Esophagus muscularis mucosa (tissue), 4 donors: ENCODE results near the gene STK4.

Experiments used
- EP300 ChIP-seq: sonication (generic); formaldehyde crosslinking; IDR thresholded peaks from one replicate; pipeline ENCODE4 v1.6.1; 2017; ENCODE audit warnings: antibody characterized with exemption
- POLR2A ChIP-seq: fragments of 450-650 bp; IDR thresholded peaks from one replicate; pipeline ENCODE4 v1.6.1; 2017; ENCODE audit warnings: antibody characterized with exemption, moderate library complexity, mild to moderate bottlenecking, low read depth
- POLR2AphosphoS5 ChIP-seq, 2 donors: sonication (generic); formaldehyde crosslinking; IDR thresholded peaks; one replicate each; pipeline ENCODE4 v1.6.1; 2017; ENCODE audit warnings: antibody characterized with exemption in 2 of 2
- TF ChIP-seq, protein P1 (sequence below), 3 experiments: fragments of 200-600 bp in 2 of 3; fragments of 450-650 bp in 1 of 3; sonication (generic) in 2 of 3; IDR thresholded peaks; one replicate each; pipeline ENCODE4 v1.5.1; 2017 to 2019; ENCODE audit warnings: antibody characterized with exemption in 3 of 3, mild to moderate bottlenecking in 2 of 3, moderate library complexity in 1 of 3

DNA sequence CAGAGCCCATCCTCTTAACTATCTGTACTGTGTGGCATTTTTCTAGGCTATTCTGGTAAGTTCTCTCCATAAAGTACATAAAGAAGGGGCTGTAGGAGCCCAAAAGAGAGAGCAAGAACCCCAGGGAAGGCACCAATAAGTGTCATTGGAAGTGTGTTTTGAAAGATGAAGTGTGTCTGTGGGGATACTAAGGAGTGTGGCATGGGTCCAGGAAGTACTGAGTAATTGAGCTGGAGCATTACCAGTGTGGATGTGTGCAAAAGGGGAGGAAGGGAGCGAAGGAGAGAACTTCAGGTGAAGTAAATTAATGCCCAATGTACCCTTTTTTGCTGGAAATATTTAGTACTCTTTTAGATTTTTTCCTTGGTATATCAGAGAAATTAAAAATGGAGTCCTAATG, 70.7 kb downstream of the STK4 start:
- TF ChIP-seq, protein P1, sequence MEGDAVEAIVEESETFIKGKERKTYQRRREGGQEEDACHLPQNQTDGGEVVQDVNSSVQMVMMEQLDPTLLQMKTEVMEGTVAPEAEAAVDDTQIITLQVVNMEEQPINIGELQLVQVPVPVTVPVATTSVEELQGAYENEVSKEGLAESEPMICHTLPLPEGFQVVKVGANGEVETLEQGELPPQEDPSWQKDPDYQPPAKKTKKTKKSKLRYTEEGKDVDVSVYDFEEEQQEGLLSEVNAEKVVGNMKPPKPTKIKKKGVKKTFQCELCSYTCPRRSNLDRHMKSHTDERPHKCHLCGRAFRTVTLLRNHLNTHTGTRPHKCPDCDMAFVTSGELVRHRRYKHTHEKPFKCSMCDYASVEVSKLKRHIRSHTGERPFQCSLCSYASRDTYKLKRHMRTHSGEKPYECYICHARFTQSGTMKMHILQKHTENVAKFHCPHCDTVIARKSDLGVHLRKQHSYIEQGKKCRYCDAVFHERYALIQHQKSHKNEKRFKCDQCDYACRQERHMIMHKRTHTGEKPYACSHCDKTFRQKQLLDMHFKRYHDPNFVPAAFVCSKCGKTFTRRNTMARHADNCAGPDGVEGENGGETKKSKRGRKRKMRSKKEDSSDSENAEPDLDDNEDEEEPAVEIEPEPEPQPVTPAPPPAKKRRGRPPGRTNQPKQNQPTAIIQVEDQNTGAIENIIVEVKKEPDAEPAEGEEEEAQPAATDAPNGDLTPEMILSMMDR (IDR thresholded peaks at IDR 0.05) = no peak
- peak; percentile 18 to 34 for TF ChIP-seq POLR2AphosphoS5 (IDR thresholded peaks at IDR 0.05)
- no peak for TF ChIP-seq POLR2A
- TF ChIP-seq EP300 = no peak
